MM.1S (cell line): ENCODE data around the gene UCP3.

Experiments
- DNase-seq: peaks from one replicate; pipeline ENCODE4 v3.0.0-alpha.2; 2015
- H2AFZ ChIP-seq: fragments of 300-600 bp; sonication (generic); 2 replicates; pipeline ENCODE4 v1.6.0; 2016; ENCODE audit warnings: antibody characterized with exemption, low read length
- H3F3A ChIP-seq: fragments of 300-600 bp; sonication (generic); 2 replicates; pipeline ENCODE4 v1.6.1; 2016; ENCODE audit warnings: mild to moderate bottlenecking, antibody characterized with exemption, low read length, moderate library complexity, mixed read lengths; ENCODE audit not compliant: insufficient read depth
- H3K27ac ChIP-seq: fragments of 300-600 bp; sonication (generic); 2 replicates; pipeline ENCODE4 v1.5.1; 2016; ENCODE audit warnings: mild to moderate bottlenecking, low read length
- H3K27me3 ChIP-seq: fragments of 300-600 bp; sonication (generic); replicated peaks from 2 replicates; pipeline ENCODE4 v1.6.0; 2016; ENCODE audit warnings: low read length; ENCODE audit not compliant: insufficient read depth
- H3K36me3 ChIP-seq: fragments of 300-600 bp; sonication (generic); replicated peaks from 2 replicates; pipeline ENCODE4 v1.6.1; 2016; ENCODE audit warnings: mild to moderate bottlenecking, low read length, mixed read lengths; ENCODE audit not compliant: insufficient read depth
- H3K4me1 ChIP-seq: fragments of 300-600 bp; sonication (generic); 2 replicates; pipeline ENCODE4 v1.6.1; 2016; ENCODE audit warnings: low read length, mixed read lengths
- H3K4me2 ChIP-seq: fragments of 300-600 bp; sonication (generic); 2 replicates; pipeline ENCODE4 v1.6.0; 2016; ENCODE audit warnings: low read depth, low read length
- H3K4me3 ChIP-seq: fragments of 300-600 bp; sonication (generic); 2 replicates; pipeline ENCODE4 v1.5.1; 2016; ENCODE audit warnings: low read length, mixed read lengths
- H3K79me2 ChIP-seq: fragments of 300-600 bp; sonication (generic); 2 replicates; pipeline ENCODE4 v1.6.1; 2016; ENCODE audit warnings: mixed run types, low read length, mixed read lengths
- H3K9ac ChIP-seq: fragments of 300-600 bp; sonication (generic); 2 replicates; pipeline ENCODE4 v1.6.1; 2016; ENCODE audit warnings: low read length, mixed read lengths
- H3K9me2 ChIP-seq: fragments of 300-600 bp; sonication (generic); replicated peaks from 2 replicates; pipeline ENCODE4 v1.6.1; 2016; ENCODE audit warnings: mild to moderate bottlenecking, low read length, mixed read lengths; ENCODE audit not compliant: insufficient read depth
- H3K9me3 ChIP-seq: fragments of 300-600 bp; sonication (generic); replicated peaks from 2 replicates; pipeline ENCODE4 v1.6.1; 2016; ENCODE audit warnings: mild to moderate bottlenecking, low read length, mixed read lengths; ENCODE audit not compliant: insufficient read depth
- H4K20me1 ChIP-seq: fragments of 300-600 bp; sonication (generic); 2 replicates; pipeline ENCODE4 v1.6.1; 2016; ENCODE audit warnings: mild to moderate bottlenecking, low read length, moderate library complexity, mixed read lengths; ENCODE audit not compliant: insufficient read depth
- EZH2 ChIP-seq: fragments of 300-600 bp; sonication (generic); optimal IDR thresholded peaks from 2 replicates; pipeline ENCODE3; 2017; ENCODE audit warnings: low read depth, mild to moderate bottlenecking, antibody characterized with exemption, low read length, mixed read lengths
- EZH2phosphoT487 ChIP-seq: fragments of 300-600 bp; sonication (generic); IDR thresholded peaks from 2 replicates; pipeline ENCODE4 v1.6.1; 2018; ENCODE audit warnings: antibody characterized with exemption, low read length
- TF ChIP-seq, protein P1 (sequence below): fragments of 300-600 bp; sonication (generic); IDR thresholded peaks from 2 replicates; pipeline ENCODE4 v1.5.1; 2016; ENCODE audit warnings: antibody characterized with exemption, low read length, mixed read lengths

UCP3 gene

DNA sequence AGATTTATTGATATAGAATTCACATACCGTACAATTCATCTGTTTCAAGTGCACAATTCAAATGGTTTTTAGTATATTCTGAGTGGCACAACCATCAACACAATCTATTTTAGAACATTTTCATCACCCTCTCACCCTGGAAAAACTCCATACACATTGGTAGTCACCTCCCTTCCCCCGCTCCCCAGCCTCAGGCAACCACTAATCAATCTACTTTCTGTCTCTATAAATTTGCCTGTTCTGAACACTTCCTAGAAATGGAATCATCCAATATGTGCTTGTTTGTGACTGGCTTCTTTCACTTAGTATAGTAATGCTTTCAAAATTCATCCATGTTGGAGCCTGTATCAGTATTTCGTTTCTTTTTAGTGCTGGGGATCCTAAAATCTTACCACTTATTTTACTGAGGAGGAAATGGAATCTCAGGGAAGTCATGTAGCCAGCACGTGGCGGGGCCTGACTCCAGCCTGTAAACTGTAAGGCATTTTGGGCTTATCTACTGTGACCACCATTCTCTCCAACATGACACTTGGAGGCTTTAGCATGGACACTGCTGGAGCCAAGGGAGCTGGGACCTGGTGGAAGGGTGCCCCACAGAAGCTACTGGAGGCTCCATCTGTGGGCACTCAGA, 905 bp upstream of the UCP3 start:
- H3K4me3 ChIP-seq, result no peak overlapping the region
- no peaks in the 10 kb centered on the region for H4K20me1 ChIP-seq
- no peak overlapping the region for H2AFZ ChIP-seq
- H3K9ac ChIP-seq, result no peak overlapping the region
- H3F3A ChIP-seq, result peaks cover 6% of the 10 kb centered on the region; the same call in 1 of the 2 replicates
- TF ChIP-seq EZH2phosphoT487, result no peak
- TF ChIP-seq, protein P1, sequence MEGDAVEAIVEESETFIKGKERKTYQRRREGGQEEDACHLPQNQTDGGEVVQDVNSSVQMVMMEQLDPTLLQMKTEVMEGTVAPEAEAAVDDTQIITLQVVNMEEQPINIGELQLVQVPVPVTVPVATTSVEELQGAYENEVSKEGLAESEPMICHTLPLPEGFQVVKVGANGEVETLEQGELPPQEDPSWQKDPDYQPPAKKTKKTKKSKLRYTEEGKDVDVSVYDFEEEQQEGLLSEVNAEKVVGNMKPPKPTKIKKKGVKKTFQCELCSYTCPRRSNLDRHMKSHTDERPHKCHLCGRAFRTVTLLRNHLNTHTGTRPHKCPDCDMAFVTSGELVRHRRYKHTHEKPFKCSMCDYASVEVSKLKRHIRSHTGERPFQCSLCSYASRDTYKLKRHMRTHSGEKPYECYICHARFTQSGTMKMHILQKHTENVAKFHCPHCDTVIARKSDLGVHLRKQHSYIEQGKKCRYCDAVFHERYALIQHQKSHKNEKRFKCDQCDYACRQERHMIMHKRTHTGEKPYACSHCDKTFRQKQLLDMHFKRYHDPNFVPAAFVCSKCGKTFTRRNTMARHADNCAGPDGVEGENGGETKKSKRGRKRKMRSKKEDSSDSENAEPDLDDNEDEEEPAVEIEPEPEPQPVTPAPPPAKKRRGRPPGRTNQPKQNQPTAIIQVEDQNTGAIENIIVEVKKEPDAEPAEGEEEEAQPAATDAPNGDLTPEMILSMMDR, result no peak
- no peak for TF ChIP-seq EZH2
- H3K36me3 ChIP-seq, result no peaks in the 10 kb centered on the region
- H3K4me2 ChIP-seq, result no peak overlapping the region
- H3K4me1 ChIP-seq, result peaks cover 10% of the 10 kb centered on the region
- H3K27me3 ChIP-seq, result no peaks in the 10 kb centered on the region
- no peaks in the 10 kb centered on the region for H3K9me3 ChIP-seq
- no peaks in the 10 kb centered on the region for H3K9me2 ChIP-seq
- H3K79me2 ChIP-seq, result no peaks in the 10 kb centered on the region
- H3K27ac ChIP-seq, result no peak overlapping the region
- no peak for DNase-seq

DNA sequence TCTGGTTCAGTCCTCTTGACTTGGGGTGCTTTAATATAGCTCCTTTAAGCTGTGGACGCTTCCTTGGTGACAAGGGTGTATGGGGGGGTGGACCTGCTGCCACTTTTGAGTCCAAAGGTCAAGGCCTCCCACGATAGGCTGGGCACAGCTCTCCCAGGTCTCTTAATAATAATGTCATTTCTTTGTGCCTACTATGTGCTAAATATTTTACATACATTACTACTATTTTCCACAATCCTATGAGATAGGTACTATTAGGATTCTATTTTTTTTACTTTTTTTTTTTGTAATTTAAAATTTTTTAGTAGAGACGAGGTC, 304 bp upstream of the UCP3 start:
- Histone ChIP-seq H3K36me3 (no peaks in the 10 kb centered on the region), H3K9me3 (no peaks in the 10 kb centered on the region), H3K27ac (no peak overlapping the region), H2AFZ (no peak overlapping the region), H3K79me2 (no peaks in the 10 kb centered on the region), H3K4me2 (no peak overlapping the region), H3K4me3 (no peak overlapping the region), H3K9ac (no peak overlapping the region), H4K20me1 (no peaks in the 10 kb centered on the region), H3K9me2 (no peaks in the 10 kb centered on the region), H3K27me3 (no peaks in the 10 kb centered on the region), H3F3A (no peaks in the 10 kb centered on the region), H3K4me1 (peaks cover 4% of the 10 kb centered on the region)
- DNase-seq, result no peak
- TF ChIP-seq EZH2, result no peak
- TF ChIP-seq, protein P1, result no peak

DNA sequence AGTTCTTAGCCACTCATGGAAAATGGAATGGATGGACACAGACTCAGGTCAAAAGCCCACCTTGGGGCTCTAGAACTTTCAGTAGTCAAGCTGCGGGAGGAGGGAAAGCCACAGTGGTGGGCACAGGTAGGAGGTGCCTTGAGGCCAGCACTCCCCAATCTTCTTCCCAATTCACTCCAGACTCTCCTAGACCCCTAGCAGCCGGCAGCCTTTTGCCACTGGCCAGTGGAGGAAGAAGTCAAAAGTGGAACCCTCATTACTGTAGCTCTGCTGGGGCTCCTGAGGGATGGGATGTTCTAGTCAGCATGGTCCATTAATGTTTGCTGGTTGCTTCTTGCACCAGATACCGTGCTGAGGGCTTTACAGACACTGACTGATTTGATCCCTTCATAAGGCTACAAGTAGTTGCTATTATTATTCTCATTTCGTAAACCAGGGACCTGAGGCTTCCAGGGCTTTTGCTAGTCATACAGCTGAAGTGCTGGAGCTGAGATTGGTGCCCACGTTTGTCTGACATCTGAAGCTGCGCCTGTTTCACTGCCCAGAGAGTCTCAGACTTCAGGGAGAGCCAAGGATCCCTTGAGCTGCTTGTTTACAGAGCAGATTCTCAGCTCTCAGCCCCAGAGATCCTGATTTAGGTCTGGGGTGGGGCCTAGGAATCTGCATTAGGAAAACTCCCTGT, 1.1 kb downstream of the UCP3 start:
- Histone ChIP-seq H2AFZ (no peak overlapping the region), H3K36me3 (no peaks in the 10 kb centered on the region), H3K9me3 (no peaks in the 10 kb centered on the region), H3K4me1 (no peaks in the 10 kb centered on the region), H3K27ac (no peak overlapping the region), H4K20me1 (no peaks in the 10 kb centered on the region), H3K27me3 (no peaks in the 10 kb centered on the region), H3K9me2 (no peaks in the 10 kb centered on the region), H3F3A (no peaks in the 10 kb centered on the region), H3K4me3 (no peak overlapping the region), H3K9ac (no peak overlapping the region), H3K79me2 (no peaks in the 10 kb centered on the region), H3K4me2 (no peak overlapping the region)
- no peak for DNase-seq
- TF ChIP-seq EZH2phosphoT487 (no peak), EZH2 (no peak)
- TF ChIP-seq, protein P1, result no peak
